WTC11 (cell line): Measurements from ENCODE around the gene CD28. TPM values are rescaled to one million over a fixed set of nuclear protein-coding genes. Genes with fewer than 3 reads are reported as not detected.

Experiments
- ATAC-seq: fragments of 200-7000 bp; cut with Tn5 transposase; 2 replicates; pipeline ENCODE4 v1.10.0; 2021; ENCODE audit warnings: mild to moderate bottlenecking, moderate library complexity
- CTCF ChIA-PET: fragments of 300-600 bp; sonication (Branson Sonifier 250); formaldehyde crosslinking; loops from one replicate; lab custom pipeline; 2021; ENCODE audit warnings: antibody characterized with exemption; lab: Charles Lee
- POLR2A ChIA-PET: fragments of 350-600 bp; sonication (Branson Sonifier 250); formaldehyde crosslinking; loops from one replicate; lab custom pipeline; 2021; ENCODE audit warnings: antibody characterized with exemption; lab: Charles Lee
- DNase-seq: peaks from one replicate; pipeline ENCODE4 v3.0.0; 2021; ENCODE audit warnings: low spot score
- H3K27ac Mint-ChIP-seq: 2 replicates; pipeline ENCODE4 v1.8.0; 2021; ENCODE audit warnings: mixed read lengths
- H3K27me3 Mint-ChIP-seq: 2 replicates; pipeline ENCODE4 v1.8.0; 2021; ENCODE audit warnings: low read depth, mild to moderate bottlenecking, moderate library complexity, mixed read lengths
- H3K36me3 Mint-ChIP-seq: 2 replicates; pipeline ENCODE4 v1.8.0; 2021; ENCODE audit warnings: mixed read lengths
- H3K4me1 Mint-ChIP-seq: 2 replicates; pipeline ENCODE4 v1.8.0; 2022; ENCODE audit warnings: mixed read lengths
- H3K4me3 Mint-ChIP-seq: 2 replicates; pipeline ENCODE4 v1.8.0; 2021; ENCODE audit warnings: mild to moderate bottlenecking, moderate library complexity, mixed read lengths
- H3K9me3 Mint-ChIP-seq: 2 replicates; pipeline ENCODE4 v1.8.0; 2021; ENCODE audit warnings: mixed read lengths
- ARID4B ChIP-seq: sonication (generic); formaldehyde crosslinking; IDR thresholded peaks from 2 replicates; pipeline ENCODE4 v1.8.0; 2023; ENCODE audit warnings: missing genetic modification reagents, mild to moderate bottlenecking, borderline replicate concordance
- CDX4 ChIP-seq: fragments of 250-450 bp; sonication (Bioruptor Pico); IDR thresholded peaks from 2 replicates; pipeline ENCODE4 v1.9.0; 2021; ENCODE audit warnings: moderate library complexity, mild to moderate bottlenecking, inconsistent platforms, borderline replicate concordance
- CTCF ChIP-seq: fragments of 200-600 bp; IDR thresholded peaks from 2 replicates; pipeline ENCODE4 v1.8.0; 2022; ENCODE audit warnings: antibody characterized with exemption
- FOXJ3 ChIP-seq: sonication (generic); formaldehyde crosslinking; IDR thresholded peaks from 2 replicates; pipeline ENCODE4 v1.9.0; 2021; ENCODE audit warnings: missing genetic modification reagents, mild to moderate bottlenecking, borderline replicate concordance
- HMGA2 ChIP-seq: fragments of 250-450 bp; sonication (Bioruptor Pico); IDR thresholded peaks from 2 replicates; pipeline ENCODE4 v1.4.0; 2021; ENCODE audit warnings: mild to moderate bottlenecking, moderate library complexity
- MLX ChIP-seq: sonication (generic); formaldehyde crosslinking; IDR thresholded peaks from 2 replicates; pipeline ENCODE4 v1.8.1; 2023; ENCODE audit warnings: mild to moderate bottlenecking, missing genetic modification reagents, moderate library complexity
- NFYB ChIP-seq: sonication (generic); formaldehyde crosslinking; conservative IDR thresholded peaks from 2 replicates; pipeline ENCODE4 v1.8.0; 2022; ENCODE audit warnings: low read depth, missing genetic modification reagents
- NR3C1 ChIP-seq: sonication (generic); formaldehyde crosslinking; conservative IDR thresholded peaks from 2 replicates; pipeline ENCODE4 v1.8.1; 2023; ENCODE audit warnings: low read depth, mild to moderate bottlenecking, missing genetic modification reagents
- PREB ChIP-seq: sonication (generic); formaldehyde crosslinking; IDR thresholded peaks from 2 replicates; pipeline ENCODE4 v1.8.1; 2022; ENCODE audit warnings: mild to moderate bottlenecking, missing genetic modification reagents, moderate library complexity, borderline replicate concordance
- PRRX2 ChIP-seq: fragments of 250-450 bp; sonication (Bioruptor Pico); IDR thresholded peaks from 2 replicates; pipeline ENCODE4 v1.8.0; 2021; ENCODE audit warnings: mild to moderate bottlenecking
- SMAD3 ChIP-seq: sonication (generic); formaldehyde crosslinking; IDR thresholded peaks from 2 replicates; pipeline ENCODE4 v1.8.0; 2022; ENCODE audit warnings: missing genetic modification reagents, mild to moderate bottlenecking, borderline replicate concordance
- SMAD4 ChIP-seq: sonication (generic); formaldehyde crosslinking; IDR thresholded peaks from 2 replicates; pipeline ENCODE4 v1.8.0; 2022; ENCODE audit warnings: mild to moderate bottlenecking, missing genetic modification reagents
- TCF7 ChIP-seq: sonication (generic); formaldehyde crosslinking; IDR thresholded peaks from 2 replicates; pipeline ENCODE4 v1.8.0; 2022; ENCODE audit warnings: mild to moderate bottlenecking, low read depth, missing genetic modification reagents, moderate library complexity
- TEAD1 ChIP-seq: sonication (generic); formaldehyde crosslinking; IDR thresholded peaks from 2 replicates; pipeline ENCODE4 v1.8.0; 2022; ENCODE audit warnings: mild to moderate bottlenecking, missing genetic modification reagents
- ZBTB43 ChIP-seq: sonication (generic); formaldehyde crosslinking; IDR thresholded peaks from 2 replicates; pipeline ENCODE4 v1.8.1; 2023; ENCODE audit warnings: mild to moderate bottlenecking, missing genetic modification reagents
- ZNF138 ChIP-seq: sonication (generic); formaldehyde crosslinking; conservative IDR thresholded peaks from 2 replicates; pipeline ENCODE4 v1.8.1; 2022; ENCODE audit warnings: mild to moderate bottlenecking, moderate library complexity, missing genetic modification reagents
- ZNF425 ChIP-seq: fragments of 250-450 bp; sonication (Bioruptor Pico); conservative IDR thresholded peaks from 2 replicates; pipeline ENCODE4 v1.9.0; 2021; ENCODE audit warnings: mild to moderate bottlenecking
- total RNA-seq: library from RNA; stranded (reverse); gene quantifications from 3 replicates; pipeline ENCODE4 v1.2.3, GENCODE V29; 2021

The CD28 gene
- total RNA-seq, 1 experiment from 2014 or later, result 0.11 TPM

- H3K36me3 Mint-ChIP-seq, result no peaks in the 10 kb centered on the region
- no peaks in the 10 kb centered on the region for H3K27me3 Mint-ChIP-seq
- ChIA-PET POLR2A (no interaction called here), CTCF (no interaction called here)
- no peaks in the 10 kb centered on the region; the same call in 1 of the 2 replicates for H3K9me3 Mint-ChIP-seq
- DNase-seq (no peak), ATAC-seq (no peak)
- H3K4me1 Mint-ChIP-seq, result peaks cover 21% of the 10 kb centered on the region
- no peak overlapping the region for H3K27ac Mint-ChIP-seq
- TF ChIP-seq TCF7 (CRISPR knock-in tag) (no peak), ZBTB43 (CRISPR knock-in tag) (no peak), SMAD4 (CRISPR knock-in tag) (no peak), SMAD3 (CRISPR knock-in tag) (no peak), CDX4 (CRISPR knock-in tag) (no peak), PRRX2 (CRISPR knock-in tag) (no peak)
- no peak overlapping the region for H3K4me3 Mint-ChIP-seq
These were observed 38.6 kb upstream of the CD28 start for GRCh38 chr2:203667838-203668237.

GRCh38 chr2:203669820-203670219 is 36.6 kb upstream of the CD28 start:
- Mint-ChIP-seq H3K27ac (no peak overlapping the region), H3K27me3 (no peaks in the 10 kb centered on the region), H3K36me3 (peaks cover 5% of the 10 kb centered on the region)
- POLR2A ChIA-PET, result no interaction called here
- DNase-seq (no peak), ATAC-seq (no peak)
- TF ChIP-seq NR3C1 (no peak), ARID4B (CRISPR knock-in tag) (no peak)
- TF ChIP-seq, all 79 proteins: peak for 0
- H3K4me1 Mint-ChIP-seq, result peaks cover 3% of the 10 kb centered on the region
- H3K9me3 Mint-ChIP-seq, result peaks cover 7% of the 10 kb centered on the region
- no peak overlapping the region for H3K4me3 Mint-ChIP-seq
- CTCF ChIA-PET, result no interaction called here

- Mint-ChIP-seq H3K27ac (no peak overlapping the region), H3K9me3 (peaks cover 7% of the 10 kb centered on the region), H3K4me1 (no peaks in the 10 kb centered on the region), H3K27me3 (no peaks in the 10 kb centered on the region), H3K36me3 (peaks cover 5% of the 10 kb centered on the region), H3K4me3 (no peak overlapping the region)
- POLR2A ChIA-PET, result no interaction called here
- no peak for DNase-seq
- CTCF ChIA-PET, result no interaction called here
- TF ChIP-seq PREB (CRISPR knock-in tag) (no peak), CTCF (no peak), ZNF138 (CRISPR knock-in tag) (no peak), ZNF425 (no peak), FOXJ3 (CRISPR knock-in tag) (no peak), TEAD1 (no peak), NFYB (CRISPR knock-in tag) (no peak), HMGA2 (CRISPR knock-in tag) (no peak), MLX (CRISPR knock-in tag) (no peak)
- ATAC-seq, result no peak
These were observed 35.5 kb upstream of the CD28 start for GRCh38 chr2:203670939-203671338.
